ENCODE results near the gene AKR1C2.
"Not testable (repeated sequence)": the region's sequence is repeated elsewhere in the genome, so short reads cannot be mapped to it uniquely, and the experiment has no call there.

Gene AKR1C2

DNA sequence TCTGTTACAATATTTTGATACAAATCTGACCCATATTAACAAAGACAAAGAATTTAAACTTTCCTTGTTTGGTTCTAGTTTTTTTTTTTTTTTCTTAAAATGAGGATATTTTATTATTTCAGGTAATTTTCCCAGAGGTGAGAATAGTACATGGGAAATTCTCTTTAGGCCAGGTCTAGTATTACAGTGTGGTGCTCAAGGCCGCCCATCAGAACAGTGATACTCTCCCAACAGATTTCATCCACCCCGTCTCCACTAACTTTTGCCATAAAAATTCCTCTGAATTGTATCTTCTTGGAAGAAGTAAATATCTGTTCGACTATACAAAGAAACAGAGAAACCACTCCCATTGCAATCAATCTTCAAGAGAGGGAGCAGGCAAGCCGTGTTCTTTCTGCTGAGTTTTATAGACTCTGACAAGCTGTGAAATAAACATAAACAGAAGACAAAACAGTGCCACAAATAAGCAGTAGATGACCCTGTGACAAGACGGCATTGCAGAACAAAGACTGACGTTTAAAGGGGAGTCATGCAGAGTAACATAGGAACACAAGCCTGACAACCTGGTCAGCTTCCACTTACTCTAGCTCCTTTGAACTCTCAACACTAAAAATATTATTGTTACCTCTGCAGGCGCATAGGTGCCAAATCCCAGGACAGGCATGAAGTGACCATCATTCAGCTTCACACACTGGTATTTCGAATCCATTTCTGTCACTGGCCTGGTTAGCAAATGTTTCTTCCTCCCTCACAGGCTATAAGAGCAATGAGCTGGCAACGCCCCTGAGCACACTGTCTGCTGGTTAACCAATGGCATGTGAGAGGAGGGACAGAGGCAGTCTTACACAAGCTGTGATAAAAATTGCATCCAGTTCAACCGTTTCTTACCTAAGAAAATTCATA is at the start of gene AKR1C2:
TSS of gene AKR1C2 (minus strand) at position 731 of the 903 bp plus-strand sequence. CDS start at position 709, 22 bp downstream.
- DNase-seq (ENCODE audit: low read depth); H3K4me3 ChIP-seq (ENCODE audit: low read depth, low read length); in situ Hi-C loops (cut with HindIII; ENCODE audit: low sequenced_read_pairs): not testable (repeated sequence)

GRCh38 chr10:5052951-5053500 is 49.4 kb upstream of the AKR1C2 start:
- H3K4me3 ChIP-seq (ENCODE audit: low read depth, low read length); in situ Hi-C loops (cut with HindIII; ENCODE audit: low sequenced_read_pairs); DNase-seq (ENCODE audit: low read depth): not testable (repeated sequence)

DNA sequence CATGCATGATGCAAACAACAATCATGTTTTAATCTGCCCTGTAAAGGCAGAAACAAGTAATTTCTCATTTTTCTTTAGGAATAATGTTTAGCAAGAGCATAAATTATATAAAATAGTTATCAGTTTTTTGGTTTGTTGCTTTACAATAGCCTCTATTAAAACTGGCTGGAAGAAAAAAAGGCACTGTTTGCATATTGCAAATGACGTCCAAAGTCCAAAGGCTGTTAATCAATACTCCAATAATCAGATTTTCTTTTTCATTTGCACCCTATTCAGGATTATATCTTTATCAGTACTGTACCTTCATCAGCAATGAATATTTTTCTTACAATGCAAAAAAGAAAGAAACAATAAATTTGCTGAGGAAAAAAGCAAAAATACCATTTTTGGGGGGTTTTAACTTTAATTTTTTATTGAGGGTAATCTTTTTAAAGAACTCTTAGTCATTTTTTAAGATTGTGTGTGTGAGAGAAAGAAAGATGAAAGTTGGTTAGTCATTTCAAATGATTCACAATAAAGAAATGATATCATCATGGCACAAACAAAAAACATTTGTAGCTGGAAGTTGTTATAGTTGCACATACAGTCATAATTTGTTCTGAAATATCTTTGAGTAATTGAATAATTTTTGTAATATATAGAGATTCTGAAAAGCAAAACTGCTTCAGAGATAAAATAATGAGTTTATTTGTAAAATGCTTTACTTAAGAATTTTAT is 44.4 kb upstream of the AKR1C2 start:
- no peak for DNase-seq (ENCODE audit: low read depth)
- no peak for TF ChIP-seq CTCF (IDR thresholded peaks at IDR 0.05; ENCODE audit: low read depth, low read length, missing control alignments)
- in situ Hi-C loops (cut with HindIII; ENCODE audit: low sequenced_read_pairs) = no loop called here
- no peak overlapping the region for H3K4me3 ChIP-seq (ENCODE audit: low read depth, low read length)

DNA sequence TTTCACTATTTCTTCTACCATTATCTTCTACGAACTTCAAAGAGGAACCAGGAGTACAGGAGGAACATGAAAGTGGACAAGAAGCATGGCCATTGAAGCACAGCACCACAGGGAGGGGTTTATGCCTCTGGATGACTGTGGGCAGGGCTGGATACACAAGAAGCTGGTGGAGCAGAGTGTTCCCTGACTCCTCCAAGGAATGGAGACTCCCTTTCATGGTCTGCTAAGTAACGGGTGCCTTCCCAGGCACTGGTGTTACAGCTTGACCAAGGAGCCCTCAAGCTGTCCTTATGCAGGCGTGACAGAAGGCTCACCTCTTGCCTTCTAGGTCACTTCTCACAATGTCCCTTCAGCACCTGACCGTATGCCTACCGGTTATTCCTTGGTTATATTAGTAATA is 43.4 kb upstream of the AKR1C2 start:
- H3K4me3 ChIP-seq (ENCODE audit: low read depth, low read length); DNase-seq (ENCODE audit: low read depth); in situ Hi-C loops (cut with HindIII; ENCODE audit: low sequenced_read_pairs): not testable (repeated sequence)

GRCh38 chr10:5046410-5046809 is 42.8 kb upstream of the AKR1C2 start:
- in situ Hi-C loops (cut with HindIII; ENCODE audit: low sequenced_read_pairs) = no loop called here
- TF ChIP-seq CTCF (IDR thresholded peaks at IDR 0.05; ENCODE audit: low read depth, low read length, missing control alignments) = no peak
- no peak overlapping the region for H3K4me3 ChIP-seq (ENCODE audit: low read depth, low read length)
- no peak for DNase-seq (ENCODE audit: low read depth)

- in situ Hi-C loops (cut with HindIII; ENCODE audit: low sequenced_read_pairs) = no loop called here
- no peak overlapping the region for H3K4me3 ChIP-seq (ENCODE audit: low read depth, low read length)
- TF ChIP-seq CTCF (IDR thresholded peaks at IDR 0.05; ENCODE audit: low read depth, low read length, missing control alignments) = no peak
- no peak for DNase-seq (ENCODE audit: low read depth)
These were observed 41.4 kb upstream of the AKR1C2 start for GRCh38 chr10:5045095-5045494.

- H3K4me3 ChIP-seq (ENCODE audit: low read depth, low read length) = no peak overlapping the region
- in situ Hi-C loops (cut with HindIII; ENCODE audit: low sequenced_read_pairs) = no loop called here
- DNase-seq (ENCODE audit: low read depth) = no peak
- no peak for TF ChIP-seq CTCF (IDR thresholded peaks at IDR 0.05; ENCODE audit: low read depth, low read length, missing control alignments)
These were observed 40.1 kb upstream of the AKR1C2 start for GRCh38 chr10:5043716-5044115.

DNA sequence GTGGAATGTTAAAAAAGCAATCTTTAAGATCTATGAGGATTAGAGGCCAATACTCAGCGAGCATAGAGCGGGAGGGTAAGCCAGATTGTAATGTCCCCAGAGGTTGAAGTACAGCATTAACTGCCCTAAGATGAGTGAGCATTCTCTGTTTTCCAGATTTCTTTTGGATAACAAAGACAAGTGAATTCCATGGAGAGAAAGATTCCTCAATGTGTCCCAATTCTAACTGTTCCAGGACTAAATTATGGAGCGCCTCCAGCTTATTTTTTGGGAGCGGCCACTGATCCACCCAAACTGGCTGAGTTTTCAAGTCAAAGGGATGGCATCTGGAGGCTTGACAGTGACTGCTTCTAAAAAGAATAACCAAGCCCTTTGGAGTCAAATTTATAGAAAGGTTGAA is 39.3 kb upstream of the AKR1C2 start:
- no peak for TF ChIP-seq CTCF (IDR thresholded peaks at IDR 0.05; ENCODE audit: low read depth, low read length, missing control alignments)
- in situ Hi-C loops (cut with HindIII; ENCODE audit: low sequenced_read_pairs) = no loop called here
- H3K4me3 ChIP-seq (ENCODE audit: low read depth, low read length) = no peak overlapping the region
- no peak for DNase-seq (ENCODE audit: low read depth)
